GM12875 (cell line): Measurements from ENCODE around the gene SCAPER.
"Not testable (repeated sequence)": the region's sequence is repeated elsewhere in the genome, so short reads cannot be mapped to it uniquely, and the experiment has no call there.

Experiments used
- H3K4me3 ChIP-seq: one replicate; pipeline ENCODE4 v1.5.1; 2011; ENCODE audit warnings: low read depth, low read length, control low read depth
- TF ChIP-seq, protein P1 (sequence below): IDR thresholded peaks from 2 replicates; pipeline ENCODE4 v1.5.1; 2011; ENCODE audit warnings: low read depth, mild to moderate bottlenecking, control low read depth, inconsistent platforms, low read length, moderate library complexity, borderline replicate concordance; ENCODE audit not compliant: insufficient read depth

The SCAPER gene

DNA sequence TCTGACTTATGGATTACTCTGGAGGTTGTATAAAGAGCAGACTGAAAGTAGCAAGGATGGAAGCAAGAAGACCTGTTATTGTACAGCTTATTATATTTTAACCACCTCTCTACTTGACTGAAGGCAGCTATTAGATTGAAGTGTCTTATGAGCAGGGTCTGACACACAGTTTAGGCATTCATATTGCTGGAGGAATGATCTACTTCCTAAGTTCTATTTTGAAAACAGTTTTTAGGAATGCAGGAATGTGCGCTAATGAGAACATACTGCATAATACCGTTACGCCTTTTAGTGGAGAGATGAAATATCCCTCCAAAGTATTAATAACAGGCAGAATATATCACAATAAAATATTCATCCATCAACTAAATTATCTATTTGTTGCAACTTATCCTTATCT lies 375.2 kb downstream of the SCAPER start:
- TF ChIP-seq, protein P1, sequence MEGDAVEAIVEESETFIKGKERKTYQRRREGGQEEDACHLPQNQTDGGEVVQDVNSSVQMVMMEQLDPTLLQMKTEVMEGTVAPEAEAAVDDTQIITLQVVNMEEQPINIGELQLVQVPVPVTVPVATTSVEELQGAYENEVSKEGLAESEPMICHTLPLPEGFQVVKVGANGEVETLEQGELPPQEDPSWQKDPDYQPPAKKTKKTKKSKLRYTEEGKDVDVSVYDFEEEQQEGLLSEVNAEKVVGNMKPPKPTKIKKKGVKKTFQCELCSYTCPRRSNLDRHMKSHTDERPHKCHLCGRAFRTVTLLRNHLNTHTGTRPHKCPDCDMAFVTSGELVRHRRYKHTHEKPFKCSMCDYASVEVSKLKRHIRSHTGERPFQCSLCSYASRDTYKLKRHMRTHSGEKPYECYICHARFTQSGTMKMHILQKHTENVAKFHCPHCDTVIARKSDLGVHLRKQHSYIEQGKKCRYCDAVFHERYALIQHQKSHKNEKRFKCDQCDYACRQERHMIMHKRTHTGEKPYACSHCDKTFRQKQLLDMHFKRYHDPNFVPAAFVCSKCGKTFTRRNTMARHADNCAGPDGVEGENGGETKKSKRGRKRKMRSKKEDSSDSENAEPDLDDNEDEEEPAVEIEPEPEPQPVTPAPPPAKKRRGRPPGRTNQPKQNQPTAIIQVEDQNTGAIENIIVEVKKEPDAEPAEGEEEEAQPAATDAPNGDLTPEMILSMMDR, result no peak
- no peak overlapping the region for H3K4me3 ChIP-seq

DNA sequence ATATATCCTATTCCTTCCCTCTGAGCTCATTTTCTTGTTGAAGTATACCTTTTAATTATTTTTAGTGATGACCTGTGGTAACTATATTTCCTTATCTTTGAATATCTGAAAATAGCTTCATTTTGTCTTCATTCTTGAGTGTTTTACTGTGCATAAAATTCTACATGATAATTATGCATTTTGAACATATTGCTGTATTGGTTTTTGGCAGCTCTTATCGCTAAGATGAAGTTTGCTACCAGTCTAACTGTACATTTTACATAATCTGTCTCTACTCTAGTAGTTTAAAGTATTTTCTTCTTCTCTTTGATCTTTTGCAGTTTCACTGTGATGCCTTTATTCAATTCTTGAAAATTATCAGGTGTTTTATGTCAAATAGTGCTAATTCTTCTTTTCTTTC lies 379.0 kb downstream of the SCAPER start:
- no peak overlapping the region for H3K4me3 ChIP-seq
- TF ChIP-seq, protein P1, result no peak

DNA sequence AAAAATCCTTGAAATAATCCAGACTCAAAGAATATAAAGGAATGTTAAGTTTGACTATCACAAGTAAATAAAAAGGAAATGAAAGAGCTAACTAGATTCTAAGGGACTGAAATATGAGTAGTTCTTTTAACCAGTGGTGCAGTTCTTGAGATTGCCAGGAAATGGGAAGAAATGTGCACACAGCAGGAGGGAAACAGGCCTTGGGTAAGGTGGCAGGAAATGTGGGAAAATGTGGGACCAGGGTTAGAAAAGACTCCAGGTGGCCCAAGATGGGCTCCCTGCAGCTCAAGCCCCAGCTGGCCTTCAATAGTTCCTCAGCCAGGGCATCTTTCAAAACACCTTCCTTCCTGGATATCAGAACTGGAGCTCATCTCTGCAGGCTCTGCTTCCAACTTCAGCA lies 387.2 kb downstream of the SCAPER start:
- no peak overlapping the region for H3K4me3 ChIP-seq

DNA sequence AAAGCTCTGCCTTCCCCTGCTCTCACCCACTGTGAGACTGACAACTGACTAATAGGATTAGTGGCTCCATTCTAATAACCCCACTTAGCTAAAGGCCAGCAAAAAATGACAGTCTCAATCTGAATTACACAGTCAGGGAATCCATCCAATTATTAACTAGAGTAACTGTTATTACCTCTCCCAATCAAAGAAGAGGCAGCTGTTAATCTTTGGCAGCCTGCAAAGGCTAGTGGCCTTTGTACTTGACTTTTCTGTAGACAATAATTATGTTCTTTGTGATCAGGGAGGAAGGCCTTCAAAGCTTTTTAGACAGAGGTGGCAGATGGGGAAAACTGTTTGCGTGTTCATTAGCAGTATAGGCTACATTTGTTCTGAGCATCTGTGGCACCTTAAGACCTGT lies 390.9 kb downstream of the SCAPER start:
- TF ChIP-seq, protein P1, result no peak
- H3K4me3 ChIP-seq, result no peak overlapping the region

More for the DNA sequence above, 387.2 kb downstream of the SCAPER start:
- TF ChIP-seq, protein P1, result no peak

DNA sequence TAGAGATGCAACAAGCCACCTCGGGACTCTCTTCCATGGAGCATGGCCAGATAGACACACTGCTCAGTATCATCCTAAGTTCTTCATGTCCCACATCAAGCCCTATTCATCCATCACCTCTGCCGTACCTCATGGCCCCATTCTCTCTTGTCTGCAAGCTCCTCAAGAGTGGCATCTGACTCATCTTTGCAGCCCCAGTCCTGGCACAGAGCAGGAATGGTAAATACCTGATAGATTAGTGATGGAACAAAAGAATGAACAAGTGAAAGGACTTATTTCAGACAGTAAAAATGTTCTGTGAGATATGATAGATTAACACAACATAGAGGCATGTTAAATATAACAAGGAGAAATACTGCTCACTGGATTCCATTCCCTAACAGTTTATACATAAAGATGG lies 392.2 kb downstream of the SCAPER start:
- H3K4me3 ChIP-seq, result no peak overlapping the region
- TF ChIP-seq, protein P1, result no peak

DNA sequence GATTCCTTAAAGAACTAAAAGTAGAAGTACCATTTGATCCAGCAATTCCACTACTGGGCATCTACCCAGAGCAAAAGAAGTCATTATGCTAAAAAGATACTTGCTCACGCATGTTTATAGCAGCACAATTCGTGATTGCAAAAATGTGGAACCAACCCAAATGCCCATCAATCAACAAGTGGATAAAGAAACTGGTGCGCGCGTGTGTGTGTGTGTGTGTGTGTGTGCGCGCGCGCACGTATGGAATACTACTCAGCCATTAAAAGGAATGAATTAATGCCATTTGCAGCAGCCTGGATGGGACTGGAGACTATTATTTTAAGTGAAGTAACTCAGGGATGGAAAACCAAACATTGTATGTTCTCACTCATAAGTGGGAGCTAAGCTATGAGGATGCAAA lies 394.5 kb downstream of the SCAPER start:
- H3K4me3 ChIP-seq, result not testable (repeated sequence)

DNA sequence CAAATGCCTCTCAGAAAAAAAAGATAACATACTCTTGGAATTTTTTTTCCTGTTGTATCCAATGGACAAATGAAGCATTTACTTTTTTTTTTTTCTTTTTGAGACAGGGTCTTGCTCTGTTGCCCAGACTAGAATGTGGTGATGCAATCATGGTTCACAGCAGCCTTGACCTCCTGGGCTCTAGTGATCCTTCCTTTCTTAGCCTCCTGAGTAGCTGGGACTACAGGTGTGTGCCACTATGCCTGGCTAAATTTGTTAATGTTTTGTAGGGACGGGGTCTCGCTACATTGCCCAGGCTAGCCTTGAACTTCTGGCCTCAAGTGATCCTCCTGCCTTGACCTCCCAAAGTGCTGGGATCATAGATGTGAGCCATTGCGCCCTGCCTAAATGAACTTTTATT lies 401.3 kb downstream of the SCAPER start:
- TF ChIP-seq, protein P1, result no peak
- no peak overlapping the region for H3K4me3 ChIP-seq

DNA sequence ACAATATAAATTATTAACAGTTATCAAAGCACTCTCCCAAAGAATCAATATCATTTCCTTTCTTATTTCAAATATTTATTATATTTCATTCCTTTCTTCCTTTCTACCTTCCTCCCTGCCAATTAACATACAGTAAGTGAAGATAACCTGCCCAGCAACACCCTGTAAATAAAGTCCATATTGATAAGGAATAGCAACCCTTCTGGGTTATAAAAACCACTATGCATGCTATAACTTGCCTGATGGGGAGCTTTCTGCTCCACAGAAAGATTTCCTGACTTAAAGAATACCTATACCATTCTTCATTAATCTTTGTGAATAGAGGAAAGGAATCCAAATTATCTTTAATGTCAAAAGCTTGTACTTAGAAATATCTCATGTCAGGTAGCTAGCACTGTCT lies 402.0 kb downstream of the SCAPER start:
- H3K4me3 ChIP-seq, result no peak overlapping the region
- TF ChIP-seq, protein P1, result no peak
